Islet precursor cell (in vitro differentiated cells): ENCODE results near the gene SYNCRIP.
"Not testable (repeated sequence)": the region's sequence is repeated elsewhere in the genome, so short reads cannot be mapped to it uniquely, and the experiment has no call there.

ENCODE experiments used
- DNase-seq: peaks from one replicate; pipeline ENCODE4 v3.0.0-alpha.2; 2018

Gene SYNCRIP

DNA sequence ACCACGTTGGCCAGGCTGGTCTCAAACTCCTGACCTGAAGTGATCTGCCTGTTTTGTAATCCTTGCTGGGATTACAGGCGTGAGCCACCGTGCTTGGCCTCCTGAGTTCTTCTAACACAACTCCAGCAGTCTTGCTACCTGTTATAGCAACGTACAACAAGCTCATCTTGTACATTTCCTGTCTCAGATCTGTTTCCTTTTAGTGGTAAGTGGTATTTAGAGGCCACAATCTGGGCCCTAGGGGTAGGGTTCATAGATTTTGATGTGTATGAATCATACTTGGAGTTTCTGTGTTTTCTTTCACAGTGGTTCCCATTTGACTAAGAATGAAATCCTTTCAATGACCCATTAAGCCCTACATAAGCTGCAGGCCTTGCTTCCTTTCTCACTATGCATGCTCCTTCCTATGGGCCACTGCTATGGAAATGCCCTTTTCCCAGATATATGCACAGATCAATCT is 27.1 kb upstream of the SYNCRIP start:
- DNase-seq, result no peak

GRCh38 chr6:85662251-85662650 is 19.6 kb upstream of the SYNCRIP start:
- no peak for DNase-seq

DNA sequence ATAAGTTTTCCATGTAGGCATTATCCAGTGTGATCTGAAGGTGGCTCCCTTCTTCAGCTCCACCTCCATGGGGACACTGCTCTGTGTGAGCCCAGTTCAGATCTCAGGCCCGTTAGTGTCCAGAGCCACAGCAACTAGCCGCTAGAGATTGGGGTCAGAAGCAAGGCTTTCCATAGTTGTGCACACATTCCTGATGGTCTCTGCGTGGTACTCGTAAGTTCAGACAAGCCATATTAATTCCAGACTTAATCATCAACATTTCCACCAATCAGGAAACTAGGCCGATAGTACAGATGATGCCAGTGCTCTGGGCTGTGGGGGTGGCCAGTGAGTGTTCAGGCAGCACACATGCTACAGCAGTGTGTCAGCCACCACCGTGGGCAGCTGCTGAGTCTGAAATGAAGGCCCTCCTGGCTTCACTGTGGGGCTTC is 17.5 kb upstream of the SYNCRIP start:
- DNase-seq, result peak; percentile 64

- DNase-seq, result no peak
Observed at GRCh38 chr6:85650606-85651005, 7.9 kb upstream of the SYNCRIP start.

DNA sequence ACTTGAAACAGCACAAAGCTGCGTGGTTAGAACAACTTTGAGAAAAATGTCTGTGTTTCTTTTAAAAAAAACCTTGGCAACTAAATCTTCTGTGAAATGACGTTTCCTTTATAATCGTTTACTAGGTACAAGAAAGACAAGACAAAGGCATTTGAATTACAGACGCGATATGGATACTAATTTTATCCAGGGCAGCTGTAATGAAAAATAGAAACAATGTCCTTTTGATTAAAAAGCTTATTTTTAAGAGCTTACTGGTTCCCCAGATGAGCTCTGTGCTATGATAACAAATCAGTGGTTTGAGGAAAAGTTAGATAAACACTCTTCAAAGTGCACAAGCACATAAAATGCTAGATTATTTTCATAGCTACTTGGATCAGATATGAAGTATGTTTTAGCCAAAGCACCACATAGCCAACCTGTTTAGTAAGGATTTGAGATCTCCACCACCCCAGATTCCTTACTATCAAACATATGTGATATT is 1.6 kb upstream of the SYNCRIP start:
- DNase-seq, result no peak

DNA sequence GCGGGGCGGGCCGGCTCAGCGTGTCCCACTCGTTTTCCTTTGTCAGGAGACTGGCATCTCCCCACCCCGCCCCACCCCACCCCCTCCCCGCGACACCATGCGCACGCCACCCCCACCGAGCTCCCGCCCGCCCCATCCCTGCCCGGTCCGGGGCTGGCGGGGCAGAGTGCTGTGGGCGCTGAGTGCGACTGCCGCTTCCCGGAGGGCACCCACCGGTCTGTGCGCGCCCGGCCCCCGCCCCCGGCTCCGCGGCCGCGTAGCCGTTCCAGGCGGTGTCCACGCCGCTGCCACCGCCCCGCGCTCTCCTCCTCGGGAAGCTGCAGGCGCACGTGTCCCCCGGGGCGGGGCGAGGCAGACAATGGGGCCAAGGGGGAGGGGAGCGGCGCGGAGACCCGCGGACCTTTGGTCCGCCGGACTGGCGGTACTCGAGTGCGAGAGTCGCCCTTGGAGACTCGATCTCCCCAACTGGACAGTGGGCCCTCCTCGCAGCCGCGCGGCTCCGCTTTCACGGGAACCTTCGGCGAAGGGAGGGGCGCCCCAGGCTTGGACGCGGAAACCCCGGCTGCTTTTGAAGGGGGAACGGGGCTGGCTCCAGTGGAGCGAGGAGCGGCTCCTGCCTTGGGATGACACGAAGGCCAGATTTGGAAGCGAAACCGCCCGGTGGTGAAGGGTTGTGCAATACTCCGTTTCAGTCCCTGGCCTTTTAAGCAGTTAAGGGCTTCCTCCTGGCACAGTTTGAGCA is 1.0 kb upstream of the SYNCRIP start:
- DNase-seq, result peak; percentile 95

DNA sequence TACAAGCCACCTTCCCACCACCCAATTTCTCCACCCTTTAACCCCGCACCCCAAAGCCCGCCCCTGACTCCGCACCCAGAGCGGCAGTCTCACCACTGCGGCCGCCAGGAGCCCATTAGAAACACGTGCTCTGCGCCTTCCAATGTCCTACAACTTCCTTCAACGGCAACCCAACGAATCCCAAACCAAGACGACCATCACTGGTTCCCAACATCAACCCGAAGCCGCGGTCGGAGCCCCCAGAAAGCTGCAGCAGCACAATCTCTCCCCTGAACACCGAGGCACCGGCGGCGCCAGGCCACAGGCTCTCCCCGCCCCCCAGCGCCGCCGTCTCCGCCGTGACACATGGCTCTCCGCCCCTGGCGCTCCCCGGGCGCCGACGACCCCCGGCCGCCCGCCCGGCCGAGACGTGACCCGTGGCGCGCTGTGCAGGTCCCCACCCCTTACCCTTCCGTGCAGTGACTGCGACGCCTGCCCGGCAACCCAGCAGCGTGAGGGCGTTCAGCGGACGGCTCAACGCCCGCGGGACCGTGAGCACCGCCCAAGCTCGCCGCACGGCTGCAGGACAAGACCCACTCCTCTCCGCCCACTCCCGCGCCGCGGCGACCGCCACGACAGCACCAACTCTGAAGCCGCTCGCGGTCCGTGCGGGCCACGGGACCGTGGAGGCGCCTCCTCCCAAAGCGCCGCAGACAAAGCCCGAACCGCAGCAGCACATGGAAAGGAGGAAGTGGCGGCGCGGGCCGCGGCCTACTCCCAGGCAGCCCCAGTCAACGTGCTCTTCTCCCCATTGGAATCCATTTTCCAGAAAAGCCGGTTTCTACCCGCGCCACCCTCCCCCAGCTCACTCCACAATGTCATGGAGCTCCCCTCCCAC is 551 bp downstream of the SYNCRIP start:
- DNase-seq, result peak; percentile 70

DNA sequence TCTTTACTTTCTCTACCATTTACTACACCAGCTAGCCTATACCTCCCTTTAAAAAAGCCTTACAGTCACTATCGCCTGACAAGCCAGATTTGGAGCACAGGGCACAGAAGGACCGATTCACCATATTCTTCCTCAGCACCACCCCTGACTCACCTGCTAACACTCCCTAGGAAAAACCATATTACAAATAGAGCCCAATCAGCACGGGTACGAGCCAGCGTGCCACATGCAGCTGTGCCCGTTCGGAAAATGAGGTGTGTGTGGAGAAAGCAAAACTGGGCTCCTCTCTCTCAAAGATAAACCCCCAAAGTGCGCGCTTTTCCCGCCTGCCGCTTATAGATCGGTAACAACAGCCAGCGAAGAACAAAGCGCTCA is 1.2 kb downstream of the SYNCRIP start:
- no peak for DNase-seq

GRCh38 chr6:85640821-85641220 is 1.9 kb downstream of the SYNCRIP start:
- DNase-seq, result no peak

GRCh38 chr6:85637579-85637978 is 5.1 kb downstream of the SYNCRIP start:
- no peak for DNase-seq

DNA sequence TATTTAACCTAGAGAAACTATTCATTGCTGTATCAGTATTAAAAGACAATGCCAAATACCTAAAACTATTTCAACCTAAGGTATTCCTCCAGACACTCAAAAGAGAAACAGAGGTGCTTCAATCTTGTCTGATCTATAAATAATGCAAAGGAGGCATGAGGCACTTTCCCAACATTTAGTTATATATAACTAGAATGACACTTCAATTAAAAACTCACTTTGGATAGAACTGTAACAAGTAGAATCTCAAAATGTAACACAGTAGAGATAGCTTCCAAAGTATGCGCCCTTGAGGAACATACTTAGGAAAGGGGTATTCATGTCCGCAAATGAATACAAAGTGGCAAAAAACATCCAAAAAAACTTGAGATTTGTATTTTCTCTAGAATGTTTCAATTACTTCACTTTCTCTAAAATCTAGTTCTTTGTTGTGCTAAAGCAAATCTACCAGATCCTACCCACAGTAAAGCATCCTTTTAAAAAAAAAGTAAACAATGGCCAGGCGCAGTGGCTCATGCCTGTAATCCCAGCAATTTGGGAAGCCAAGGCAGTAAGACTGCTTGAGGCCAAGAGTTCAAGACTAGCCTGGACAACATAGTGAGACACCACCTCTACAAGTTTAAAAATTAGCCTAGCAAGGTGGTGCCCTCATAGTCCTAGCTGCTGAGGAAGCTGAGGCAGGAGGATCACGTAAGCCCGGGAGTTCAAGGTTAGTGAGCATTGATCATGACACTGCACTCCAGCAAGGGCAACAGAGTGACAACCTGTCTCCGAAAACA is 10.3 kb downstream of the SYNCRIP start:
- no peak for DNase-seq

- not testable (repeated sequence) for DNase-seq
Observed at GRCh38 chr6:85631117-85631516, 11.6 kb downstream of the SYNCRIP start.

DNA sequence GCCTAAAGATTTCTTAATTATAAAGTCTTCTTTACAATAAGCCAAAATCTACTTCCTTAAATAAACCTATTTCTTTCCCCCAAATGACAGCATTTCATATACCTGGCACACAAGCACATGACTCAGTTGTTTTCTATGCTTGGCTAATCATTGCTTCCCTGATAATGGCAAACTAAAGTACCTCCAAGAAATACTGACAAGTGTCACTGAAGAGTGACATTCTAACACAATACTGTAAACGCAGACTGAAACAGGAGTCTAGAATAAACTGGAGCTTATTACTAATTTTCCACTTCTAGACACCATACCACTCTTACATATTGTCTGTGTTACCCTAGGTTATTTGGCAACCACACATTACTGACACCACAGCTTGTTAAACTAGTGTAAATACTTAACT is 14.3 kb downstream of the SYNCRIP start:
- no peak for DNase-seq

DNA sequence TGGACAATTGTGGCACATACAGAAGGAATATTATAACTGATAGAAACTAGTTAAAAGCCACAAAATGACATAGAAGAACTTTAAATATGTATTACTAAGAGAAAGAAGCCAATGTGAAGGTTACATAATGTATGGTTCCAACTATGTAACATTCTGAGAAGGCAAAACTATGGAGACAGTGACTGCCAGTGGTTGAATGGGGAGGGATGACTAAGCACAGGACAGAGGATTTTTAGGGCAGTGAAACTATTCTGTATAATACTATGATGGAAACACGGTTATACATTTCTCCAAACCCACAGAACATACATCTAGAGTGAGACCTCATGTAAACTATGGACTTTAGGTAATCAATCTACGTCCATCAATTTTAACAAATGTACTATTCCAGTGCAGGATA is 22.4 kb downstream of the SYNCRIP start:
- no peak for DNase-seq

GRCh38 chr6:85614780-85615179 is 27.9 kb downstream of the SYNCRIP start:
- DNase-seq, result no peak

- no peak for DNase-seq
Observed at GRCh38 chr6:85612690-85613474, 29.8 kb downstream of the SYNCRIP start.

- DNase-seq, result no peak
Observed at GRCh38 chr6:85610182-85610895, 32.3 kb downstream of the SYNCRIP start.

DNA sequence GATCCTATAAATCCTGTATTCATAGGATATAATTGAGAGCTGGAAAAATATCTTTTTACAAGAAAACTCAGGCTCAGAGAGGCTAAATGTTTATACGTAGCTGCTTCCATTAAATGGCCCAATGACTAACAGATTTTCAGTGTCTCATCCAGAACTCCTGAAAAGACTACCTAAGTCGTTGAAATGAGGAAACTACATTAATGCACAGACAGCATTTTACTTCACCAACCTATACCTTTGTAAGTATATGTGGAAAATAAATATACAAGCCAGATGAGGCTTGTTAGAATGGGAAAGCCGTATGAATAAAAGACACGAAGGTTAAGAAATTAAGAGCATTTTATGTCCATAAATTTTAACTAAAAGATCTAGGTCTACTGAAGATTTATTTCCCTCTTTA is 40.6 kb downstream of the SYNCRIP start:
- DNase-seq, result no peak

DNA sequence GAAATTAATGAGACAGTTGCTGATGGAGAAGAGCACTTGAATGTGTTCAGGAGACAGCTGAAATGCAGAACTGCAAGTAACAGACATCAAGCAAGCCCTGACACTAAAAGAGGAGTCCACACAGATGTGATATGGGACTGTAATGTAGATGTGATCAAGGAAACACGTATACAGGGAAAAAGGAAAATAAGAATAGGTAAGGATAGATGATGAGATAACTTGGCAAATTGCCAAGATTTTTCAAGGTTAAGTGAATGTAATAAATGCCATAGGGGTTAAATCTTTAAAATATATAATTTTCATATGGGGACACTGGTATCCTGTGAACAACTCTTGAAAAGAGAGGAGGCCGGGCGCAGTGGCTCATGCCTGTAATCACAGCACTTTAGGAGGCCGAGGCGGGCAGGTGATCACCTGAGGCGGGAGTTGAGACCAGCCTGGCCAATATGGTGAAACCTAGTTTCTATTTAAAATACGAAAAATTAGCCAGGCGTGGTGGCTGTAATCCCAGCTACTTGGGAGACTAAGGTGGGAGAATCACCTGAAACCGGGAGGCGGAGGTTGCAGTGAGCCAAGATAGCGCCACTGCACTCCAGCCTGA is 41.9 kb downstream of the SYNCRIP start:
- no peak for DNase-seq

DNA sequence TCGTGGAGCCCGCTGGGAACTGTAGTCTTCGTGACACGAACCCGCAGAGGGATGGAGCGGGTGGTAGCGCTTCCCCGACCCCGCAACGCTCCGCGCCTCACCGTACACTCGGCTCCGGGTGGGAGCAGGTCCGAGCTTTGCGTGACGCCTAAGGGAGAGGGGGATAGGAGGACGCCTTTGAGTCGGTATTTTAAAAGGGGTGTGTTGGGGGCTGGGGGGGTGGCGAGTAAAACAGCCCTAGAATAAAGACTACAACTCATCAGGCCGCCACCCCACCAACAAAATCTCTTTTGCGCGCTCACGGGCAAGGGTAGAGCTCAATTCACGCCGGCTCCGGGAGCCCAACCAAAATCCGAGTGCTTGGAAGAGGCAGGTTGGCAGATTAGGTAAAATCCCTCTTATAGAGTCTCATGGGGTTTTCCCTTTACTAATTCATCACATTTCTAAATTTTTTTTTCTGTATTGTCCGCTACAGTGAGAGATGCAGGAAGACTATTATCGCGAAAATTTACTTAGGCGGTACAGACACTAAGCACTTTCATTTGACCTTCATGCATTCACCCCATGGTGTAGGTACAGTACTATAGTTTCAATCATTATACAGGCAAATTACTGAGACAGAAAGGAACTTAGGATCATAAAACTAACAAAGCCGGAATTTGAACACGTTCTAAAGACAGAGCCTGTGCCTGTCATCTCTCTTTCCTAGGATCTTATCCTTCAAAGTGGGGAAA is 48.3 kb downstream of the SYNCRIP start:
- DNase-seq, result no peak
